ENCODE measurements around the gene TSEN54.
A peak's percentile ranks its signal among the peaks of the same experiment; 100 is the strongest.
"Not testable (repeated sequence)": the region's sequence is repeated elsewhere in the genome, so short reads cannot be mapped to it uniquely, and the experiment has no call there.

Gene TSEN54

DNA sequence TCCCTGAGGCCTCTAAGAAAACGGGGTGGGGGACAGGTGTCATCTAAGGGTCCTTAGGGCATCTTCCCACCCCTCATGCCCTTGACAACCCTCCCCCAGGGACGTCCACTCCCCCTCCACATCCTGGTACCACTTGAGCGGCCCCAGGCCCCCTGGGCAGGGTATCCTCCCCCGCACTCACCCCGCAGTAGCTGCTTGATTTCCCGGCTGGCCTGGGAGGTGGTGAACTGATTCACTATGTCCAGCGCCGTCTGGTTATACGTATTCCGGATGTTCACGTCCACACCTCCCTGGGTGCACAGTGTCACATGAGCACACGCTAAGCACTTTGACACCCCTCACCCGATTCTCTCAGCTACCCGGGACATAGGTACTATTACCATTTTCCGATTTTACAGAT is 10.7 kb upstream of the TSEN54 start:
- DNase-seq, result no peak

GRCh38 chr17:75506134-75506533 is 10.2 kb upstream of the TSEN54 start:
- DNase-seq, result no peak

GRCh38 chr17:75506888-75507287 is 9.4 kb upstream of the TSEN54 start:
- no peak for DNase-seq

DNA sequence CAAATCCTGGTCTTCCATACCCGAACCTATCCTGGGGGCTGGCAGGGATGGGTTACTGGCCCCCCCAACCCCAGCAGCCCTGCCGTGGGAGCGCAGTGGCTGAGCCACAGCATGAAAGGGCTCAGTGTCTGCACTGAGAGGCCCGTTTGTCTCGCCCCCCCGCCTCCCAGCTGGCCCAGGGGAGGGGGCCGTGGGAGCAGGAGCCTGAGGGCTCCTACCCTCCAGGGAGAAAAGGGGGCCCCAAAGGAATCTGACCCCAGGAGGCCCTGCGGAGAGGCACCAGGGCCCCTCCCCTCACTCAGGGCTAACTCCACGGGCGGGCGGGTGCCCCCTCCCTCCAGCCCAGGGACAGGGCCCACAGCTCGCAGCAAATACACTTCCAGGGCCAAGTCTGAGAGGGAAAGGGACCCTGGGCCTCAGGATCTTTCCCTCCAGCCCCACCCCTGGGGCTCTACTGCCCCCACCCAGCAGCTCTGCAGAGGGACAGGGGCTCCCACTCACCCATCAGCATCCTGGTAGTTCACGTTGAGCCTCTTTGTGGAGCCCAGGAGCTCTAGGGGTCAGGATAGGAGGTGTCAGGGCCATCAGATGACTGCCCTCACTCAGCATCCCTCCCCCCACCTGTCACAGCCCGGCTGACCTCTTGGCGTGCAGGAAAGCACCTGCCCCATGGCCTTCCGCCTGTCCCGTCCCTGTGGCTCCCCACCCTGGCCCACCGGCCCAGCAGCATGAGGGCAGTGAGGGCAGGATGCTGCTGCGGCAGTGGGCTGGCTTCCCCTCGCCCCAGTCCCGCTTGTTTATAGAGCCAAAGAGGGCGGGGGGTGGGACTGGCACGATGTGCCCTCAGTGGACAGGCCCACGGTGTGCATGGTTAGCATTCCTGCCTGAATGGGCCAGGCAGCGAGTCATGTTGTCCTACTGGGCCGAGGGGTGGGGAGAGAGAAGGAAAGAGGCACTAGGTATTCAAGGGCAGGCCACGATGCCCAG is 8.3 kb upstream of the TSEN54 start:
- no peak for DNase-seq

DNA sequence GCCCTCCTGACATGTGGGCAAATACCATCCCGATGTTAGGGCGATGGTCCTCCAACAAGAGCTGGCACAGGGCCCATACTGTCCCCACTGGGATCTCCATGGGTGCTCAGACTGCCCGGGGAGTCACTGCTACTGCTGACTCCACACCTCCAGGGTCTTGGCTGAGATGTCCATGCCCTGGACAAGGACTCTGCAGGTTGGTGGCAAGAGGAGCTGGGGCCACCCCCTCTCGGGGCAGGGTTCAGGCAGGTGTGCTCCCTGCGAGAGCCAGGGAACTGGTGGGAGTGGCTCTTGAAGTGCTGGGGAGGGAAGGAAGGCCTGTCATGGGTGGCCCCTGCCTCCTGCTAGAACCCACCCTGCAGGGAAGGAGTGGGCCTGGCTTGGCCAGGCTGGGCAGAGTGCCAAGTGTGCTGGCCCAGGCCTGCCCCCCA is 7.4 kb upstream of the TSEN54 start:
- DNase-seq, result no peak

DNA sequence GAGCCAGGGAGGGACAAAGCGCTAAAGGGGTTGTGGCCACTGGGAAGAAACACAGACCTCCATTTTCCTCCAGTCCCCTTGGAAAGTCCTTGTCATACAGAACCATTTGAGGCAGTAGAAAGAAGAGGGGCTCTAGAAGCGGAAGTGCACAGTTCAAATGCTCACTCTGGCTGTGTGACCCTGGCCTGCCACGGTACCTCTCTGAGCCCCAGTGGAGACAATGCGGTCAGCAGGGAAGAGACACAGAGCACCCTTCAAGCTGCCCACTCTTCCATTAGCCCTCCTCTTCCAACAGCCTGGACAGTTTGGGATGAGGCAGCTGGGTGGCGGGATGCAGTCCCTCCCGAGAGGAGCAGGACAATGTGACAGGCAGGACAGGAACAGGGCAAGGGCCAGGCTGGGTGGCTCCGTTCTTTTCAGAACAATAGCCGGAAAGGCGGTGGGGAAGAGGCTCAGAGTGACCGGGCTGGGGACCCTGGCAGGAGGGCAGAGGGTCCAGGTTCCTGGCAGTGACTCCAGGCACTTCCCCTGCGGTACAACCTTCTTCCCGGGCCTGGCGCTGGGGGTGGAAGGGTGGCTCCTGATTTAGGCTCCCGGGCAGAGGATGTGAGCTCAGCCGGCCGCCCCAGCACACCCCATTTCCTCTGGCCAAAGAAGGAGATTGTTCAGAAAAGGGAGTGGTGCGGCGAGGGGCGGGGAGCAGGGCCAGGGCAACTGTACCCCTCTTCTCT is 6.6 kb upstream of the TSEN54 start:
- no peak for DNase-seq

- DNase-seq, result no peak
These were observed 5.1 kb upstream of the TSEN54 start for GRCh38 chr17:75511270-75511609.

DNA sequence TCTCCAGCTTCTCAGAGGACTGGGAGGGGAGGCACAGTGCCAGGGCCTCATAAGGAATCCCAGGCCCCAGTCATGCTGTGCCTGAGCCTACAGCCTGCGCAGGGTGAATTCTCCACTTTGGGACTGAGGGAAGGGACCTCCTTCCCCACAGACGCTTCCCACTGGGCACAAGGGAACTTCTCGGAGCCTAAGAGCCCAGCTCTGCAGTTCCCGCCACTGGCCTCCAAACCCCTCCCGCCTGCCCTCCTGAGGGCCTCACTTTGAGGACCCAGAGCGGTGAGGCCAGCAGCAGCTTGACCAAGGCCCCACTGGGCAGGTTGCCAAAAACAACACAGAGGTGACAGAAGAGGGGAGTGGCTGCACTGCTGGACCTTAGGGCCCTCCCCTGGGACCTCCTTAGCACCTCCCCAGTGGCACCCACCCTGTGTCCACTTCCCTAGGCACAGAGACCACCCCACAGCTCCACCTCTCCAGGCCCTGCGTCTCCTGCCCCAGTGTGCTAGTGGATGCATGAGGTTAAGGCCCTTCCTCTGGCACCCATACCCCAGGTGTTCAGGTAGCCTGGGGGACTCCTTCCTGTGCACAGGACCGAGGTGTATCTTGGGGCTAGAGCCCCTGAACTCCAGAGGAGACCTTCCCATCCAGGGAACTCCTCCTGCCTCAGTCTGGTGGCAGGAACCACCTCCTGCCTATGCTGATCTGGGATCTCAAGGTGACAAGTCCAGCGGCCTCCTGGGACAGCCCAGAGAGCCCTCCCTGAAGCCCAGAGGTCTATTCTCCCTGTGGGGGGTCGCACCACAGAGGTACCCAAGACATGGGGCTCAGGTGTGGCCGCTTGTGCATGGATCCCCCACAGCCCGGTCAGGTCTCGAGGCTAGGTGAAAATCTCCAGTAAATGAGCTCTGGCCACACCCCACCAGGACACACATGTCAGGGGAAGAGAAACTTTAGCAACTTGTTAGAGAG is 4.4 kb upstream of the TSEN54 start:
- DNase-seq, result no peak

GRCh38 chr17:75512926-75513640 is 3.2 kb upstream of the TSEN54 start:
- DNase-seq, result no peak

GRCh38 chr17:75513641-75514000 is 2.7 kb upstream of the TSEN54 start:
- no peak for DNase-seq

- no peak for DNase-seq
These were observed 1.9 kb upstream of the TSEN54 start for GRCh38 chr17:75514299-75514918.

DNA sequence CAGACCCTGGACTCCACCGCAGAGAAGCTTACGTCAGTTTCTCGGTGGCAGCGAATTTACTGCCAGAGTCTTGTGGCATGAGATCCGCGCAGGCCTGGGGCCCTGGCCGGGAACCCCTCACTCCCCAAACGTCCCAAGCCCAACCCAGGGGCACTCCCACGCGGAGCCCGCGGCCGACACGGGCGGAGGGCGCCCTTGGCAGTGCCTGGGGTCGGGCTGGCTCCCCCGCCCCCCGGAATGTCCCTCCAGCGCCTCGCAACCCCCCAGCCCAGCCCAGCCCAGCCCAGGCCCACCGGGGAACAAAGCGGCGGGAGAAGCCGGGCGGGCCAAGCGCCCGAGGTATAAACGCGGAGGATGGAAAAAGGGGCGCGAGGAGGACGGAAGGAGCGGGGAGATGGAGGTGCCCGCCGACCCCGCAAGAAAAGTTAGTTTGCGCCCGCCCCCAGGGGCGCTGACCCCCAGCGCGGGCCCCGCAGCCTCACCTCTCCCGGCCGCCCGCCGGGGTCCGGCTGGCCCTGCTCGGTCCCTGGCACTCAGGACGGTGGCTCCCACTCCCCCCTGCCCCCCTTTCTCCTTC is 1.3 kb upstream of the TSEN54 start:
- no peak for DNase-seq

- DNase-seq, result peak; percentile 72 to 85
These were observed 653 bp upstream of the TSEN54 start, which contains the start of gene CASKIN2 for GRCh38 chr17:75515496-75516254. Gene CASKIN2, minus strand, starts transcription at chr17:75515537. Its CDS starts 1,733 bp downstream, at chr17:75513804.

DNA sequence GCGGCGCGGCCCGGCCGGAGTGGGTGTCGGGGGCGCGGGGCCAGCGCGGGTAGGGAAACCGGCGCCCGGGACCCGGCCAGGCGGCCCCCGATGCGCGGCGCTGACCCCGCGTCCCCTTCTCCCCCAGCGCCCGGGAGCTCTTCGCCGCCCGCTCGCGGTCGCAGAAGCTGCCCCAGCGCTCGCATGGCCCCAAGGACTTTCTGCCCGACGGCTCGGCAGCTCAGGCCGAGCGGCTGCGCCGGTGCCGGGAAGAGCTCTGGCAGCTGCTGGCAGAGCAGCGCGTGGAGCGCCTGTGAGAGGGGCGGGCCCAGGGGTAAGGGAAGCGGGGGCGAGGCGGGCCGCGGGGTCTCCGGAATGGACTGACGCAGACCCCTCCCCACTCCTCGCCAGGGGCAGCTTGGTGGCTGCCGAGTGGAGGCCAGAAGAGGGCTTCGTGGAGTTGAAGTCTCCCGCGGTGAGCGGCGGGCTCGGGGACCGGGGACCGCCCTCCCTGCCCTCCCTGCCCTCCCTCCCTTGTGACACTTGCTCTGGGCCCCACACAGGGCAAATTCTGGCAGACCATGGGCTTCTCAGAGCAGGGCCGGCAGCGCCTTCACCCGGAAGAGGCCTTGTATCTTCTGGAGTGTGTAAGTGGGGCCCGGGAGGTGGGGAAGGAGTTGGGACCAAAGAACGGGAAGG is 430 bp downstream of the TSEN54 start:
- DNase-seq, result no peak

DNA sequence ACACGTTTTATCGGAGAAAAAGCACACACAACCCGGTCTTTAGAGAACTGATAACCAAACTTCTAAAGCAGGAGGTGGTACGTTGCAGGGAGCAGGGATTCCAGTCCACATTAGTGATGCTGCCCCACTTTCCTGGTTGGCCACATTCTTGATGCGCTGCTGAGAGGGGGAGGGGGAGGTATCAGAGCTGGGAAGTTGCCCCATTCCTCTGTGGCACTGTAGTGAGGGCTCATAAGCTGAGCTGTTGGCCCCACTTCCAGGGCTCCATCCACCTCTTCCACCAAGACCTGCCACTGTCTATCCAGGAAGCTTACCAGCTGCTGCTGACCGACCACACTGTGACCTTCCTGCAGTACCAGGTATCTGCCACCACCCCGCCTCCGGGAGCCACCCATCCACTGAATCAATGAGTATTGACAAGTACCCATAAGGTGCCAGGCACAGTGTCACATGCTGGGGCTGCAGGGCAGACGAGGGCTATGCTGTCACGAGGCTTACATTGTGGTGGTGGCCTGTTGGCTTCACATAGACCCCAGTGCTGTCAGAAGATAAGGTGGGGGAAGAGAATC is 1.1 kb downstream of the TSEN54 start:
- no peak for DNase-seq

GRCh38 chr17:75518201-75518600 is 1.9 kb downstream of the TSEN54 start:
- DNase-seq, result peak in 1 of 2 donors; percentile 43

- DNase-seq, result no peak
These were observed 2.7 kb downstream of the TSEN54 start for GRCh38 chr17:75518983-75519537.

DNA sequence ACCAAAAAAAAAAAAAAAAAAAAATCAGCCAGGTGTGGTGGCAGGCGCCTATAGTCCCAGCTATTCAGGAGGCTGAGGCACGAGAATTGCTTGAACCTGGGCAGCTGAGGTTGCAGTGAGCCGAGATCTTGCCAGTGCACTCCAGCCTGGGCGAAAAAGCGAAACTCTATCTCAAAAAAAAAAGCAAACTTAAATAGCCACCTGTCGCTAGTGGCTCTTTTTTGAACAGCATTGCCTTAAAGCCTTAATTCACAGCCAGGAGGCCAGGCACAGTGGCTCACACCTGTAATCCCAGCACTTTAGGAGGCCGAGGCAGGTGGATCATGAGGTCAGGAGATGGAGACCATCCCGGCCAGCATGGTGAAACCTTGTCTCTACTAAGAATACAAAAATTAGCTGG is 4.1 kb downstream of the TSEN54 start:
- DNase-seq, result not testable (repeated sequence)

DNA sequence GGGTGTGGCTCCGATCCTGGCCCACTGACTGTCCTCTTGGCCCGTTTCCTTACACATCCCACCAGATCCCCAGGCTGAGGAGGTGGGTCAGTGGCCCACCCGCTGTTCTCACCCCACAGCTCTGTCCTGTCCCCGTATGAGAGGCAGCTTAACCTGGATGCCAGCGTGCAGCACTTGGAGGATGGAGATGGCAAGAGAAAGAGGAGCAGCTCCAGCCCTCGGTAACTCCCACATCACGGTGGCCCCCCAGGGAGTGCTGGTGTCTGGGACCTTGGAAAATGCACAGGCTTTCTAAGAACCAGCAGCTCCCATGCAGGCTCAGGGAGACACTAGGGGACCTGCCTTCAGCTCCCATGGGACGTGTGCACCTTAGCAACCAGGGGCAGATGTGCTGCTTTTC is 5.0 kb downstream of the TSEN54 start:
- DNase-seq, result no peak

Measured in bone marrow (tissue), 2 donors.